ENCODE measurements around the gene EMC1. TPM values are rescaled to one million over a fixed set of nuclear protein-coding genes. Genes with fewer than 3 reads are reported as not detected.

EMC1 gene
- total and polyA plus RNA-seq, 2 donors (not counting 3 experiments of a cell fraction or from before 2014, with no cell fraction given): 77.5 to 164 TPM

DNA sequence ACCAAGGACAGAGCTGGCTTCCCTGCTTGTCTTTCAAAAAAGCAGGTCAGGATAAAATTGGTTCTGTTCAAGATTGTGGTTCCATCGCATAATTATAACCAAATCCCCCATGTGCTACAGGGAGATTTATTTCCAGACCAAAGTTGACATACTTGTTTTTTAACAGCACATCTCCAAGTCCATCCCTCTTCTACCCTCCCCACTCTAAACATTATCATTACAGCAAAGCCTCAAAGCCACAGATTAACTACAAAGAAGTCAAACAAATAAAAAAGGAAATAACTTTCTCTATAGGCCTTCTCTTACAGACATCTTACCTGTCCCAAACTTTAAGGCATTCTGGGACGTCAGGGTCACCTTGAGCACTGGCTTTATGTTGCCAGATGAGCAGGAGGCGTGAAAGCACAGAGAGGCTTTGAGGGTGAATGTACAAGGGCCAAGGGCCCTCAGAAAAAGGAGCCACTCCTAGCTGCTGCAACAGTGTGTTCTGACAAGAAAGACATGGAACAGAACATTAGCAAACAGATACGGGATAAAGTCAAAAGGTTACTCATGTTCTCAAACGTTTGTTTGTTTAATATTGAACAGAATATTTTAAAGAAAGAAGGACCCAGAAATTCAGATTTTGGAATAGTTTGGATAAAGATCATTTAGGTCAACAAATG lies 72.5 kb downstream of the EMC1 start:
- CTCF ChIA-PET: interaction anchor here (1.0 to 2.4 kb wide), 5 partner anchors 8 to 475 kb away, joined by 4 to 25 read pairs (median 7); no protein-coding TSS in a partner anchor

DNA sequence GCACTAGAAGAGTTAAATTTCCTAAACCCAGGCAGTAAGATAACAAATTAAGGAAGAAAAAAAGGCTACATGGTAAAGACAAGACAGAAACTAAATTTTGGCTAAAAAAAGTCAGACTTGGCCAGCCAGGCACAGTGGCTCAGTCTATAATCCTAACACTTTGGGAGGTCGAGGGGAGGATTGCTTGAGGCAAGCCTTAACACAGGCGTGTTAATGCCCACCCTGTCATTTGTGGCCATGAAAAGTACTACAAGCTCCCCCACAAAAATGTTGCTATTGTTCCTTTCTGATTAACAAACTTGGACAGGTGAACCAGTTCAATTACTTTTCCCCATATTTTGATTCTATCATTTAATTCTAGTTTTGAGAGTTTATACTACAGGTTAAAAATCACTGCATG lies 73.5 kb downstream of the EMC1 start:
- H3K9ac ChIP-seq (replicated peaks; ENCODE audit: extremely low read depth, insufficient read depth, low read length): no peak overlapping the region
- dilution Hi-C loops (cut with MboI; ENCODE audit: extremely low pct_ligation_motif_present, low sequenced_read_pairs): no loop called here
- ChIA-PET CTCF (interaction anchor here (0.8 to 1.1 kb wide), 2 partner anchors 14 to 473 kb away, joined by 3 read pairs; no protein-coding TSS in a partner anchor), POLR2A (no interaction called here)
- intact Hi-C loops (cut with micrococcal nuclease): no loop called here
- no peaks in the 10 kb centered on the region for H3K9me1 ChIP-seq (replicated peaks; ENCODE audit: control insufficient read depth, extremely low read depth, insufficient read depth, low read length)
- DNase-seq (ENCODE audit: low read depth, low spot score) (no peak), FAIRE-seq (no peak)
- no TSS peak for BruUV-seq (replicated peaks)
- H3K27me3 ChIP-seq (ENCODE audit: control insufficient read depth in 2 of 2, insufficient read depth in 2 of 2, low read length in 2 of 2): no peaks in the 10 kb centered on the region
- H3K9me3 ChIP-seq (replicated peaks; ENCODE audit: control insufficient read depth, insufficient read depth, low read length): no peaks in the 10 kb centered on the region
- peaks cover 37 to 47% of the 10 kb centered on the region in 2 experiments for H3K36me3 ChIP-seq (ENCODE audit: control insufficient read depth in 2 of 2, extremely low read depth in 1 of 2, insufficient read depth in 2 of 2, low read length in 2 of 2)
- no peak overlapping the region for H3K27ac ChIP-seq (ENCODE audit: insufficient read depth, low read depth, low read length)
- no peaks in the 10 kb centered on the region for H4K20me1 ChIP-seq (replicated peaks; ENCODE audit: control insufficient read depth, extremely low read depth, insufficient read depth, low read length)
- H3K4me2 ChIP-seq (ENCODE audit: insufficient read depth, low read length): no peak overlapping the region
- no peak overlapping the region for H2AFZ ChIP-seq (ENCODE audit: low read depth, low read length)
- TF ChIP-seq MYC (IDR thresholded peaks at IDR 0.05; ENCODE audit: low read depth, low read length): no peak
- TF ChIP-seq GATA2 (IDR thresholded peaks at IDR 0.05; ENCODE audit: insufficient read depth, insufficient read length, low read depth, low read length): no peak
- no peak for TF ChIP-seq POLR2AphosphoS5 (IDR thresholded peaks at IDR 0.05; ENCODE audit: insufficient read depth, low read depth, low read length)
- TF ChIP-seq EZH2 (IDR thresholded peaks at IDR 0.05; ENCODE audit: borderline replicate concordance, low read depth, low read length, severe bottlenecking): no peak
- no peak for TF ChIP-seq FOS (IDR thresholded peaks at IDR 0.05; ENCODE audit: borderline replicate concordance, insufficient read depth, low read length)
- TF ChIP-seq CTCF (IDR thresholded peaks at IDR 0.05; ENCODE audit: extremely low read depth in 1 of 2, insufficient read depth in 1 of 2, low read depth in 1 of 2, low read length in 2 of 2): no peak
- TF ChIP-seq MAX (IDR thresholded peaks at IDR 0.05; ENCODE audit: insufficient read depth, insufficient read length): no peak
- TF ChIP-seq JUN (IDR thresholded peaks at IDR 0.05; ENCODE audit: borderline replicate concordance, insufficient read depth, insufficient read length, low read depth): no peak
- TF ChIP-seq POLR2A (IDR thresholded peaks at IDR 0.05; ENCODE audit: low read depth, low read length): no peak
- no peaks in the 10 kb centered on the region for H3K4me1 ChIP-seq (ENCODE audit: control insufficient read depth, extremely low read depth, insufficient read depth, low read length)
- no peak overlapping the region for H3K4me3 ChIP-seq (replicated peaks in 1 of 3; ENCODE audit: insufficient read depth in 1 of 3, low read depth in 1 of 3, low read length in 3 of 3)
- peaks cover 2% of the 10 kb centered on the region for H3K79me2 ChIP-seq (ENCODE audit: control insufficient read depth, insufficient read depth, low read length)

More for the DNA sequence above, 72.5 kb downstream of the EMC1 start:
- H4K20me1 ChIP-seq (replicated peaks; ENCODE audit: control insufficient read depth, extremely low read depth, insufficient read depth, low read length): no peaks in the 10 kb centered on the region
- dilution Hi-C loops (cut with MboI; ENCODE audit: extremely low pct_ligation_motif_present, low sequenced_read_pairs): no loop called here
- H3K27ac ChIP-seq (ENCODE audit: insufficient read depth, low read depth, low read length): no peak overlapping the region
- H2AFZ ChIP-seq (ENCODE audit: low read depth, low read length): no peak overlapping the region
- POLR2A ChIA-PET: interaction anchor here (0.6 kb wide), 1 partner anchor 28 kb away, joined by 3 read pairs; no protein-coding TSS in a partner anchor
- H3K9ac ChIP-seq (replicated peaks; ENCODE audit: extremely low read depth, insufficient read depth, low read length): no peak overlapping the region
- H3K4me1 ChIP-seq (ENCODE audit: control insufficient read depth, extremely low read depth, insufficient read depth, low read length): no peaks in the 10 kb centered on the region
- intact Hi-C loops (cut with micrococcal nuclease): loop anchor here (1.0 kb wide), 2 partner anchors 62 to 474 kb away; no protein-coding TSS in a partner anchor
- peaks cover 33 to 41% of the 10 kb centered on the region in 2 experiments for H3K36me3 ChIP-seq (ENCODE audit: control insufficient read depth in 2 of 2, extremely low read depth in 1 of 2, insufficient read depth in 2 of 2, low read length in 2 of 2)
- H3K27me3 ChIP-seq (ENCODE audit: control insufficient read depth in 2 of 2, insufficient read depth in 2 of 2, low read length in 2 of 2): no peaks in the 10 kb centered on the region
- no peak overlapping the region for H3K4me2 ChIP-seq (ENCODE audit: insufficient read depth, low read length)
- no peak for TF ChIP-seq MAX (IDR thresholded peaks at IDR 0.05; ENCODE audit: insufficient read depth, insufficient read length)
- no peaks in the 10 kb centered on the region for H3K9me3 ChIP-seq (replicated peaks; ENCODE audit: control insufficient read depth, insufficient read depth, low read length)
- no peaks in the 10 kb centered on the region for H3K9me1 ChIP-seq (replicated peaks; ENCODE audit: control insufficient read depth, extremely low read depth, insufficient read depth, low read length)
- FAIRE-seq (no peak), DNase-seq (ENCODE audit: low read depth, low spot score) (no peak)
- BruUV-seq (replicated peaks): no TSS peak
- no peak overlapping the region for H3K4me3 ChIP-seq (replicated peaks in 1 of 3; ENCODE audit: insufficient read depth in 1 of 3, low read depth in 1 of 3, low read length in 3 of 3)
- H3K79me2 ChIP-seq (ENCODE audit: control insufficient read depth, insufficient read depth, low read length): peaks cover 3% of the 10 kb centered on the region

Data from endothelial cell of umbilical vein (primary cell).